ENCODE results near the gene GAS6.
A peak's percentile ranks its signal among the peaks of the same experiment; 100 is the strongest.

Gene GAS6

DNA sequence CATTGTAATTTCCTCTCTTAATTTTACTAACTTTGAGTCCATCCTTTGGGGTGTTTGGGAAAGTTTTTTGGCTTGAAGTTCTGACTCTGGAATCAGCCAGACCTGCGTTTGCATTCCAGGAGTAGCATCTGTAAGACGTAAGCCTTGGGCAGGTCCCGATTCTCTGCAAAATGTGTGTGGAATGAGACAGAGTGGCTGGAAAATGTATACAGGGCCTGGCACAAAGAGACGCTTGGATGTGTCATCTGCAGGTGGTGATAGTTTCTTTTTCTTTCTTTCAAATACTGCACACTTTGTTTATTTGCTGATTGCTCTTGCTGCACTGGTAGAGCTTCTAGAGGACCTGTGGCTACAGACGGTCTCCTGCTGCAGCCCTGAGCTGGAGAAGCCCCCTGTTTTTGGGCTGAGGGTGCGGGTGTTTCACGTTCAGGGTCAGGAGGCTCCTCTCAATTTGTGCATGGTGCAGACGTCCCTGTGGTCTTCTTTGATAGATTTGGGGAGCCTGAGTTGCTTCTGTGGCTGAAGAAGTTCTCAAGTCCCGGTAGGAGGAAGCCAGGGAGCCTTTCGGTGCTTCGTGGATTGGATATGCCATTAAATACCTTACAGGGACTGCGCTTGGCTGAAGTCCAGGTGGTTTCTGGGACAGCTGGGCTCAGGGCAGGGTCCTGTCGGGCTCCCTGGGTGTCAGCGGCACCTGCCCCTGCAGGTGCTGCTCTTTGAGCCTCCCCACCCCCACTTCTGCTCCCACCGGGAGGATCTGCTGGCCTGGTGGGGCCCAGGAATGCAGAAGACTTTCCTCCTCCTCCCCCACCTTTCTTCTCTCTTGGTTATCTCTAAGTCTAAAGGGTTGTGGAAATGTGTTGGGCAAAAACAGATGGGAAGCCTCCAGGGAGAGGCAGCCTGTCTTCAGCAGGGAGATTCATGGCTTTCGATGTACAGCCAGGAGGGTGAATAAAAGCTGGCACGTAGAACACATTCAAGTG, 44.0 kb upstream of the GAS6 start:
- H3K9me2 ChIP-seq (replicated peaks; ENCODE audit: insufficient read depth, low read length): no peaks in the 10 kb centered on the region
- no peak for TF ChIP-seq EZH2phosphoT487 (IDR thresholded peaks at IDR 0.05; ENCODE audit: low read length)
- TF ChIP-seq, protein P1, sequence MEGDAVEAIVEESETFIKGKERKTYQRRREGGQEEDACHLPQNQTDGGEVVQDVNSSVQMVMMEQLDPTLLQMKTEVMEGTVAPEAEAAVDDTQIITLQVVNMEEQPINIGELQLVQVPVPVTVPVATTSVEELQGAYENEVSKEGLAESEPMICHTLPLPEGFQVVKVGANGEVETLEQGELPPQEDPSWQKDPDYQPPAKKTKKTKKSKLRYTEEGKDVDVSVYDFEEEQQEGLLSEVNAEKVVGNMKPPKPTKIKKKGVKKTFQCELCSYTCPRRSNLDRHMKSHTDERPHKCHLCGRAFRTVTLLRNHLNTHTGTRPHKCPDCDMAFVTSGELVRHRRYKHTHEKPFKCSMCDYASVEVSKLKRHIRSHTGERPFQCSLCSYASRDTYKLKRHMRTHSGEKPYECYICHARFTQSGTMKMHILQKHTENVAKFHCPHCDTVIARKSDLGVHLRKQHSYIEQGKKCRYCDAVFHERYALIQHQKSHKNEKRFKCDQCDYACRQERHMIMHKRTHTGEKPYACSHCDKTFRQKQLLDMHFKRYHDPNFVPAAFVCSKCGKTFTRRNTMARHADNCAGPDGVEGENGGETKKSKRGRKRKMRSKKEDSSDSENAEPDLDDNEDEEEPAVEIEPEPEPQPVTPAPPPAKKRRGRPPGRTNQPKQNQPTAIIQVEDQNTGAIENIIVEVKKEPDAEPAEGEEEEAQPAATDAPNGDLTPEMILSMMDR (IDR thresholded peaks at IDR 0.05; ENCODE audit: low read length): no peak
- H3F3A ChIP-seq (ENCODE audit: insufficient read depth, low read length): peaks cover 24% of the 10 kb centered on the region
- no peaks in the 10 kb centered on the region for H3K27me3 ChIP-seq (replicated peaks; ENCODE audit: insufficient read depth, low read length)
- peaks cover 34% of the 10 kb centered on the region for H3K4me1 ChIP-seq (ENCODE audit: low read length)
- no peaks in the 10 kb centered on the region for H4K20me1 ChIP-seq (ENCODE audit: insufficient read depth, low read length)
- no peaks in the 10 kb centered on the region for H3K79me2 ChIP-seq (ENCODE audit: low read length)
- H3K9me3 ChIP-seq (replicated peaks; ENCODE audit: insufficient read depth, low read length): no peaks in the 10 kb centered on the region
- DNase-seq: peak; percentile 52
- H3K36me3 ChIP-seq (replicated peaks; ENCODE audit: insufficient read depth, low read length): no peaks in the 10 kb centered on the region
- H3K4me3 ChIP-seq (ENCODE audit: low read length): peak overlapping the region; percentile 47
- peak overlapping the region; percentile 93 for H3K4me2 ChIP-seq (ENCODE audit: low read depth, low read length)
- H2AFZ ChIP-seq (ENCODE audit: low read length): peak overlapping the region; percentile 80
- peak overlapping the region; percentile 51 for H3K9ac ChIP-seq (ENCODE audit: low read length)
- peak overlapping the region; percentile 63; the same call in 1 of the 2 replicates for H3K27ac ChIP-seq (ENCODE audit: low read length)

DNA sequence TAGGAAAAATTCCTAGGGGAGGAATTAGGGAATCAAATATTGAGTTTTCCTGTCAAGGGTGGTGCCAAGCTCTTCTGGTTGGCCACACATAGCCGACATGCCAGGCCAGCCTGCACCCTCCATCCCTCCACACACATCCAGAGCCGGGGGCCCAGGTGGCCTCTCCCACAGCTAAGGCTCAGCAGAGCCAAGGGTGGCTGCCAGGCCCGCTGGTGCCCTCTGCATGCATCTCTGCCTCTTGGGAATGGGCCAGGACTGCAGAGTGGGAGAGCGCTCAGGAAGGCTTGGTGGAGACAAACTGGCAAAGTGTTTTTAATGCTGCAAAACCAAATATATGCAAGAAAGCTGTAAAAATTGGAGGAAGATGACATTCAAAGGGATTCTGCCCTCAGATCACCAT, 42.7 kb upstream of the GAS6 start:
- no peaks in the 10 kb centered on the region for H3K27me3 ChIP-seq (replicated peaks; ENCODE audit: insufficient read depth, low read length)
- no peak overlapping the region for H3K4me3 ChIP-seq (ENCODE audit: low read length)
- no peaks in the 10 kb centered on the region for H3K9me3 ChIP-seq (replicated peaks; ENCODE audit: insufficient read depth, low read length)
- H2AFZ ChIP-seq (ENCODE audit: low read length): no peak overlapping the region
- no peaks in the 10 kb centered on the region for H3K9me2 ChIP-seq (replicated peaks; ENCODE audit: insufficient read depth, low read length)
- H3K4me2 ChIP-seq (ENCODE audit: low read depth, low read length): no peak overlapping the region
- H3K36me3 ChIP-seq (replicated peaks; ENCODE audit: insufficient read depth, low read length): no peaks in the 10 kb centered on the region
- DNase-seq: no peak
- H3F3A ChIP-seq (ENCODE audit: insufficient read depth, low read length): peaks cover 19% of the 10 kb centered on the region
- TF ChIP-seq EZH2 (optimal IDR thresholded peaks at IDR 0.05; ENCODE audit: low read depth, low read length) (no peak), EZH2phosphoT487 (IDR thresholded peaks at IDR 0.05; ENCODE audit: low read length) (no peak)
- TF ChIP-seq, protein P1 (IDR thresholded peaks at IDR 0.05; ENCODE audit: low read length): no peak
- H3K9ac ChIP-seq (ENCODE audit: low read length): no peak overlapping the region
- H3K27ac ChIP-seq (ENCODE audit: low read length): no peak overlapping the region
- peaks cover 26% of the 10 kb centered on the region for H3K4me1 ChIP-seq (ENCODE audit: low read length)
- no peaks in the 10 kb centered on the region for H3K79me2 ChIP-seq (ENCODE audit: low read length)
- H4K20me1 ChIP-seq (ENCODE audit: insufficient read depth, low read length): no peaks in the 10 kb centered on the region

DNA sequence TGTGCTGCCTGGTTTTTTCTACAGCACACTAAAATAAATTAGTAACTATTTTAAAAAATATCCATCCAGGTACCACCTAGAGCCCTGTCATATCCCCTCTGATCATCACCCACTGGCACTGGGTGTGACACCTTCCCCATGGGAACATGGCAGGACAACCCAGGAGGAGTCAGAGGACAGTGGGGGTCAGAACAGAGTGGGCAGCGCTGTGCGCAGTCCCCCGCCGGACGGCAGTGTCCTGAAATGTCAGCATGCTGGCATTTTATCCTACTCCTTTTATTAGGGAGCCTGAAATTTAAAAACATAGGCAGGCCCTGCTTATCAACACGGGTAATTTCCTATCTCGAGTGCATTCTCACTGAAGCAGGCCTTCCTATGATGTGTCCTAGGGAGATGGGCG, 42.1 kb upstream of the GAS6 start:
- peaks cover 19% of the 10 kb centered on the region for H3F3A ChIP-seq (ENCODE audit: insufficient read depth, low read length)
- H3K9ac ChIP-seq (ENCODE audit: low read length): no peak overlapping the region
- H3K4me1 ChIP-seq (ENCODE audit: low read length): peaks cover 26% of the 10 kb centered on the region
- H3K9me2 ChIP-seq (replicated peaks; ENCODE audit: insufficient read depth, low read length): no peaks in the 10 kb centered on the region
- TF ChIP-seq EZH2 (optimal IDR thresholded peaks at IDR 0.05; ENCODE audit: low read depth, low read length) (no peak), EZH2phosphoT487 (IDR thresholded peaks at IDR 0.05; ENCODE audit: low read length) (no peak)
- TF ChIP-seq, protein P1 (IDR thresholded peaks at IDR 0.05; ENCODE audit: low read length): no peak
- H3K9me3 ChIP-seq (replicated peaks; ENCODE audit: insufficient read depth, low read length): no peaks in the 10 kb centered on the region
- no peak overlapping the region for H2AFZ ChIP-seq (ENCODE audit: low read length)
- H4K20me1 ChIP-seq (ENCODE audit: insufficient read depth, low read length): no peaks in the 10 kb centered on the region
- no peak for DNase-seq
- H3K79me2 ChIP-seq (ENCODE audit: low read length): no peaks in the 10 kb centered on the region
- no peak overlapping the region for H3K4me2 ChIP-seq (ENCODE audit: low read depth, low read length)
- H3K27ac ChIP-seq (ENCODE audit: low read length): no peak overlapping the region
- no peak overlapping the region for H3K4me3 ChIP-seq (ENCODE audit: low read length)
- no peaks in the 10 kb centered on the region for H3K36me3 ChIP-seq (replicated peaks; ENCODE audit: insufficient read depth, low read length)
- no peaks in the 10 kb centered on the region for H3K27me3 ChIP-seq (replicated peaks; ENCODE audit: insufficient read depth, low read length)
